ENCODE results near the gene ALG9. TPM values are rescaled to one million over a fixed set of nuclear protein-coding genes. Genes with fewer than 3 reads are reported as not detected.

The ALG9 gene
- total and polyA plus RNA-seq, 10 of the 15 experiments (the other 5 are each of a cell fraction or from before 2014, with no cell fraction given): 10.8 to 41.6 (median 25.5) TPM

DNA sequence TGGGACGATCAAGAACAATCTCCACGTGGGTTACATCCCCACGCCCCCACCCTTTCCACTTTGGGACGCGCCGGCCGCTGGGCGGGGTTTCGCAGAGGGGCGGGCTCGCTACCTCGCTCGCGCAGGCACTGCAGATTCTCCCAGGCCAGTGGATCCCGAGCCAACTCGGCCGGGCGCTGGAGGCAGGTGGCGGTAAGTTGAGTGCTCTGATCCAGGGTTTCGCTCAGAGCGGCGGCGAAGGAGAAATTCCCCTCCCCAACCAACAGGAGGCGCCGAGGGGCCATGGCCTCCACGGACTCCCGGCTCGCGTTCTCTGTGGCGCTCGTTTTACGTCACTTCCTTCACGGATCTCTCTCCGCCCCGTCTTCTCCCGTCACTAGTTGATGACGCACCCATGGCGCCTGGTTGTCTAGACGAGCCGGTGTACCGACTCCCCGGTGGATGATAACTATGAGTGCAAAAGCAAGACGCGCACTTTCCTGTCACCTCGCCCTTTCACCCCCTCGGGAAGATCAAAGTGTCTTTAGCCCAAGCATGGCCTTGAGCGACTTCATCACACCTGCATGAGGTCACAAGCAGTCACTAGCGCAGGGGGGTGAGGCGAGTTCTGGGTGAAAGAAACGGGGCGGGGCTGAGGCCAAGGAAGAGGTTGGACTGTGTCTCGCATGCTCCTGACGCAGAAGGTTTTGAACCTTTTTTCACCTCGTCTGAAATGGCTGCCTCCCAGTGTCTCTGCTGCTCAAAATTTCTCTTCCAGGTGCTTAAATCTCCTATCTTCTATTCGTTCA, 7.7 kb upstream of the ALG9 start, which contains the start of the genes CFAP68 and FDXACB1:
TSS of gene CFAP68 (plus strand) at position 693 of the 788 bp plus-strand sequence. CDS start at position 713, 20 bp downstream.
TSS of gene FDXACB1 (minus strand) at position 317 of the 788 bp plus-strand sequence. CDS start at position 284, 33 bp downstream.
- Histone ChIP-seq H3K27ac (ENCODE audit: control insufficient read depth, insufficient read depth) (peak within 1 kb of the TSS; percentile 85), H3K27me3 (replicated peaks in 1 of 2; ENCODE audit: control insufficient read depth in 2 of 2, insufficient read depth in 2 of 2, low read length in 1 of 2) (no peaks in the 10 kb centered on the region), H4K20me1 (ENCODE audit: control insufficient read depth, insufficient read depth) (no peaks in the 10 kb centered on the region), H3K36me3 (ENCODE audit: control insufficient read depth in 2 of 2, insufficient read depth in 2 of 2, low read length in 1 of 2) (no peaks in the 10 kb centered on the region; a peak in 1 of 4 replicates), H3K4me1 (ENCODE audit: control insufficient read depth, insufficient read depth, low read length) (no peaks in the 10 kb centered on the region), H2AFZ (ENCODE audit: control insufficient read depth, low read depth, low read length) (peak within 1 kb of the TSS; percentile 97), H3K9me3 (replicated peaks; ENCODE audit: control insufficient read depth, insufficient read depth, low read length) (no peaks in the 10 kb centered on the region), H3K9ac (ENCODE audit: control insufficient read depth, insufficient read depth, low read length) (peak within 1 kb of the TSS; percentile 76), H3K4me3 (peak within 1 kb of the TSS; percentile 94), H3K4me2 (ENCODE audit: control insufficient read depth, insufficient read depth) (peak within 1 kb of the TSS; percentile 81), H3K79me2 (ENCODE audit: control insufficient read depth, insufficient read depth, low read length) (peaks cover 12% of the 10 kb centered on the region)
- peak; percentile 94 for ATAC-seq
- DNase-seq (ENCODE audit: low read depth, low spot score): peak; percentile 93
- RAD21 ChIA-PET (ENCODE audit: unreplicated experiment): interaction anchor here (1.3 to 2.1 kb wide), 3 partner anchors 8 to 401 kb away, joined by 3 to 10 read pairs (median 8); partner anchors contain the start of gene ALG9
- SMC1A ChIA-PET (ENCODE audit: uncharacterized antibody, unreplicated experiment): interaction anchor here (0.5 to 1.4 kb wide), 4 partner anchors 36 to 501 kb away, joined by 3 to 4 read pairs (median 4); no protein-coding TSS in a partner anchor
- POLR2A ChIA-PET: interaction anchor here (1.0 to 1.1 kb wide), 2 partner anchors 47 to 48 kb away, joined by 3 read pairs; no protein-coding TSS in a partner anchor
- no TSS peak for BruUV-seq (replicated peaks)
- CTCF ChIA-PET: interaction anchor here (1.1 to 4.2 kb wide), 4 partner anchors 8 to 400 kb away, joined by 3 to 21 read pairs (median 8); partner anchors contain the start of gene ALG9
- in situ Hi-C loops (cut with MboI) (loop anchor here (5.0 kb wide), 1 partner anchor 208 kb away; the partner anchor contains the start of genes SDHD and TIMM8B), intact Hi-C loops (cut with micrococcal nuclease; ENCODE audit: unreplicated experiment) (loop anchor here (2.0 to 10.0 kb wide), 4 partner anchors 48 to 346 kb away; partner anchors contain the start of genes PTS, SDHD and TIMM8B)
- FAIRE-seq: peak; percentile 95
- under 1% methylated on average over 54 of the region's 55 CpGs for WGBS (ENCODE audit: insufficient coverage, insufficient replicate concordance, low lambda C conversion rate, missing lambda C conversion rate)
- TF ChIP-seq CHD1 (IDR thresholded peaks at IDR 0.05; ENCODE audit: low read depth, low read length): peak; percentile 58; the same call in 1 of the 2 replicates
- TF ChIP-seq, protein P1, sequence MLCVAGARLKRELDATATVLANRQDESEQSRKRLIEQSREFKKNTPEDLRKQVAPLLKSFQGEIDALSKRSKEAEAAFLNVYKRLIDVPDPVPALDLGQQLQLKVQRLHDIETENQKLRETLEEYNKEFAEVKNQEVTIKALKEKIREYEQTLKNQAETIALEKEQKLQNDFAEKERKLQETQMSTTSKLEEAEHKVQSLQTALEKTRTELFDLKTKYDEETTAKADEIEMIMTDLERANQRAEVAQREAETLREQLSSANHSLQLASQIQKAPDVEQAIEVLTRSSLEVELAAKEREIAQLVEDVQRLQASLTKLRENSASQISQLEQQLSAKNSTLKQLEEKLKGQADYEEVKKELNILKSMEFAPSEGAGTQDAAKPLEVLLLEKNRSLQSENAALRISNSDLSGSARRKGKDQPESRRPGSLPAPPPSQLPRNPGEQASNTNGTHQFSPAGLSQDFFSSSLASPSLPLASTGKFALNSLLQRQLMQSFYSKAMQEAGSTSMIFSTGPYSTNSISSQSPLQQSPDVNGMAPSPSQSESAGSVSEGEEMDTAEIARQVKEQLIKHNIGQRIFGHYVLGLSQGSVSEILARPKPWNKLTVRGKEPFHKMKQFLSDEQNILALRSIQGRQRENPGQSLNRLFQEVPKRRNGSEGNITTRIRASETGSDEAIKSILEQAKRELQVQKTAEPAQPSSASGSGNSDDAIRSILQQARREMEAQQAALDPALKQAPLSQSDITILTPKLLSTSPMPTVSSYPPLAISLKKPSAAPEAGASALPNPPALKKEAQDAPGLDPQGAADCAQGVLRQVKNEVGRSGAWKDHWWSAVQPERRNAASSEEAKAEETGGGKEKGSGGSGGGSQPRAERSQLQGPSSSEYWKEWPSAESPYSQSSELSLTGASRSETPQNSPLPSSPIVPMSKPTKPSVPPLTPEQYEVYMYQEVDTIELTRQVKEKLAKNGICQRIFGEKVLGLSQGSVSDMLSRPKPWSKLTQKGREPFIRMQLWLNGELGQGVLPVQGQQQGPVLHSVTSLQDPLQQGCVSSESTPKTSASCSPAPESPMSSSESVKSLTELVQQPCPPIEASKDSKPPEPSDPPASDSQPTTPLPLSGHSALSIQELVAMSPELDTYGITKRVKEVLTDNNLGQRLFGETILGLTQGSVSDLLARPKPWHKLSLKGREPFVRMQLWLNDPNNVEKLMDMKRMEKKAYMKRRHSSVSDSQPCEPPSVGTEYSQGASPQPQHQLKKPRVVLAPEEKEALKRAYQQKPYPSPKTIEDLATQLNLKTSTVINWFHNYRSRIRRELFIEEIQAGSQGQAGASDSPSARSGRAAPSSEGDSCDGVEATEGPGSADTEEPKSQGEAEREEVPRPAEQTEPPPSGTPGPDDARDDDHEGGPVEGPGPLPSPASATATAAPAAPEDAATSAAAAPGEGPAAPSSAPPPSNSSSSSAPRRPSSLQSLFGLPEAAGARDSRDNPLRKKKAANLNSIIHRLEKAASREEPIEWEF (IDR thresholded peaks at IDR 0.05; ENCODE audit: insufficient replicate concordance, low read depth, low read length): no peak
- TF ChIP-seq NBN (IDR thresholded peaks at IDR 0.05): peak; percentile 100
- TF ChIP-seq ATF7 (IDR thresholded peaks at IDR 0.05; ENCODE audit: low read depth): peak; percentile 92
- TF ChIP-seq ZNF217 (IDR thresholded peaks at IDR 0.05): no peak
- TF ChIP-seq IRF4 (IDR thresholded peaks at IDR 0.05; ENCODE audit: low read depth, low read length): 0 out of 2 replicates have a peak, but pooled peaks have one; percentile 57
- TF ChIP-seq SRF (IDR thresholded peaks at IDR 0.05; ENCODE audit: low read depth in 2 of 2, low read length in 2 of 2): peak in 1 of 2 experiments; percentile 77; a peak in 2 of 4 replicates
- TF ChIP-seq ESRRA (IDR thresholded peaks at IDR 0.05; ENCODE audit: low read length): no peak; the same call in 1 of the 2 replicates
- TF ChIP-seq POLR2AphosphoS2 (IDR thresholded peaks at IDR 0.05; ENCODE audit: low read depth, low read length): peak; percentile 87; the same call in 1 of the 2 replicates
- 0 out of 2 replicates have a peak, but pooled peaks have one; percentile 48 for TF ChIP-seq IRF3 (IDR thresholded peaks at IDR 0.05)
- TF ChIP-seq KAT2A (conservative IDR thresholded peaks at IDR 0.05; ENCODE audit: control insufficient read depth, low read depth, low read length): no peak
- TF ChIP-seq MYB (IDR thresholded peaks at IDR 0.05; ENCODE audit: borderline replicate concordance, low read depth, low read length): no peak
- TF ChIP-seq ZNF622 (IDR thresholded peaks at IDR 0.05): no peak
- 0 out of 2 replicates have a peak, but pooled peaks have one; percentile 28 for TF ChIP-seq JUND (IDR thresholded peaks at IDR 0.05; ENCODE audit: low read depth, low read length)
- no peak for TF ChIP-seq SREBF2 (IDR thresholded peaks at IDR 0.05; ENCODE audit: low read length)
- peak; percentile 47; the same call in 1 of the 2 replicates for TF ChIP-seq SMC3 (IDR thresholded peaks at IDR 0.05; ENCODE audit: borderline replicate concordance, low read length)
- no peak for TF ChIP-seq PAX8 (IDR thresholded peaks at IDR 0.05)

Measured in GM12878 (cell line).